ENCODE results near the gene AMDHD1. TPM values are rescaled to one million over a fixed set of nuclear protein-coding genes. Genes with fewer than 3 reads are reported as not detected.
A peak's percentile ranks its signal among the peaks of the same experiment; 100 is the strongest.

The AMDHD1 gene
- total and polyA plus RNA-seq, 2 of the 8 experiments (the other 6 are each of a cell fraction or from before 2014, with no cell fraction given): 0.14 TPM; not detected in 1

DNA sequence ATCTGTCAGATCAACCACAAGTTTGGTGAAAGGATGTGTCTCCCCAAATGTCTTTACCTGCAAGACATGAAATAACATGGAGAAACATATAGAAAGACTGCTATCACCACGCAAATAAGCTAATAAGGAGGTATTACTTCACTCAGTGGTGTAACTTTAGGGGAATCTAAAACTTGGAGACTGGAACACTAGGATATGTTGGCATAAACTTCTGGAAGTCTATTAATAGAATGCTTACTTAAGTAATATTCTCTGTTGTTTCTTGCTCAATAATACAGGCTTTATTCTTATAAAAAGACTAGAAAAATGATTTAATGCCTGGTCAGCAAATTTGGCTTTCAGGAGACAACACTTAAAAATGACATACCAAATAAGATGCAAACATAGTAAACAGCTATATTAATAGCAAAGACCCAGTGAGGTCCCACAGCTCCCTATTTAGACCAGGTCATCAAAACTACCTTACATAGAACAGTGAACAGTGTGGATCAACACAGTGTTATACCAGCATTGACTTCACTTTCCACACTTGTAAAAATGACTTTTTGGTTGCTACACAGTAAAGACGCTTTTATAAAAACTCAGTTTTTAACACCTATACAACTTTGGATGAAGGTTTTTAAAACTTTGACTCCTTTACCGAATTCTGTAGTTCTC is 71.9 kb downstream of the AMDHD1 start:
- Histone ChIP-seq H3K4me1 (replicated peaks in 1 of 4; ENCODE audit: control insufficient read depth in 3 of 4, insufficient read depth in 4 of 4, low read length in 3 of 4) (no peaks in the 10 kb centered on the region), H2BK15ac (ENCODE audit: low read length) (no peak overlapping the region), H2BK120ac (replicated peaks; ENCODE audit: low read depth, low read length) (no peak overlapping the region), H3K4me2 (ENCODE audit: insufficient read depth in 1 of 2, low read depth in 2 of 2, low read length in 2 of 2) (no peak overlapping the region), H2BK20ac (ENCODE audit: low read length) (no peak overlapping the region), H2BK12ac (ENCODE audit: low read depth, low read length) (no peak overlapping the region), H4K20me1 (replicated peaks in 1 of 2; ENCODE audit: control insufficient read depth in 1 of 2, insufficient read depth in 2 of 2, low read length in 2 of 2) (no peaks in the 10 kb centered on the region), H3K27ac (ENCODE audit: low read depth, low read length) (no peak overlapping the region), H4K91ac (replicated peaks; ENCODE audit: insufficient read length, low read length) (no peak overlapping the region), H3K4ac (replicated peaks; ENCODE audit: insufficient read length, low read depth, low read length) (no peak overlapping the region), H3K56ac (replicated peaks; ENCODE audit: insufficient read length, low read depth, low read length) (no peak overlapping the region), H3K79me1 (ENCODE audit: low read depth, low read length) (no peaks in the 10 kb centered on the region), H4K8ac (ENCODE audit: extremely low read depth, insufficient read depth, low read length) (no peak overlapping the region), H3K27me3 (replicated peaks in 1 of 4; ENCODE audit: control insufficient read depth in 3 of 4, extremely low read depth in 1 of 4, insufficient read depth in 3 of 4, low read length in 3 of 4) (peaks cover 0 to 1% (median 0%) of the 10 kb centered on the region in 4 experiments; a peak in 1 of 7 replicates), H3K9ac (replicated peaks in 1 of 4; ENCODE audit: extremely low read depth in 1 of 4, low read depth in 3 of 4, low read length in 3 of 4) (no peak overlapping the region), H2BK5ac (ENCODE audit: low read depth, low read length) (no peak overlapping the region), H2AFZ (ENCODE audit: low read length) (no peak overlapping the region), H3K36me3 (ENCODE audit: control insufficient read depth in 2 of 4, insufficient read depth in 4 of 4, low read length in 3 of 4) (peaks cover 11 to 76% (median 49%) of the 10 kb centered on the region in 4 experiments), H3K14ac (ENCODE audit: insufficient read length) (no peak overlapping the region), H2AK5ac (ENCODE audit: low read depth, low read length) (no peak overlapping the region), H3K9me3 (ENCODE audit: insufficient read depth in 2 of 2, low read depth in 1 of 2, low read length in 1 of 2) (no peaks in the 10 kb centered on the region), H3K23me2 (ENCODE audit: low read depth, low read length) (no peaks in the 10 kb centered on the region), H3K23ac (ENCODE audit: insufficient read length) (no peak overlapping the region), H3K18ac (ENCODE audit: extremely low read depth, low read length) (no peak overlapping the region), H4K5ac (ENCODE audit: insufficient read length, low read depth, low read length) (no peak overlapping the region), H3K79me2 (ENCODE audit: control insufficient read depth in 1 of 2, insufficient read depth in 2 of 2, low read length in 2 of 2) (no peaks in the 10 kb centered on the region), H3K4me3 (ENCODE audit: extremely low read depth in 1 of 4, insufficient read depth in 2 of 4, low read depth in 3 of 4, low read length in 4 of 4) (no peak overlapping the region)
- no peak for FAIRE-seq
- 82% methylated on average over 3 of the region's 3 CpGs; no CpG with 5 or more reads in 1 of the 2 experiments for WGBS, 2 experiments (ENCODE audit: extremely low coverage in 1 of 2, insufficient coverage in 1 of 2, insufficient read length in 1 of 2, insufficient replicate concordance in 2 of 2, low coverage in 1 of 2, low lambda C conversion rate in 2 of 2, missing lambda C conversion rate in 1 of 2)
- CTCF ChIA-PET (ENCODE audit: partially characterized antibody): interaction anchor here (1.0 to 2.8 kb wide), 4 partner anchors 16 to 501 kb away, joined by 8 to 12 read pairs (median 10); no protein-coding TSS in a partner anchor
- POLR2A ChIA-PET (ENCODE audit: partially characterized antibody): no interaction called here
- TF ChIP-seq MAFK (IDR thresholded peaks at IDR 0.05; ENCODE audit: low read depth, low read length) (peak; percentile 89; the same call in 1 of the 2 replicates), ASH2L (IDR thresholded peaks at IDR 0.05; ENCODE audit: low read length) (no peak)
- DNase-seq (ENCODE audit: low read depth in 1 of 2, low spot score in 2 of 2): no peak
